Esophagus squamous epithelium (tissue), 4 donors: ENCODE data around the gene PEX14.

Source experiments
- POLR2A ChIP-seq, 4 donors: fragments of 450-650 bp; IDR thresholded peaks; one replicate each; pipeline ENCODE4 v1.6.1; 2017; ENCODE audit warnings: antibody characterized with exemption in 4 of 4, mild to moderate bottlenecking in 4 of 4, moderate library complexity in 3 of 4
- TF ChIP-seq, protein P1 (sequence below), 6 experiments: fragments of 450-650 bp in 4 of 6; fragments of 200-600 bp in 2 of 6; sonication (generic) in 2 of 6; IDR thresholded peaks; one replicate each; pipeline ENCODE4 v1.5.1; 2016 to 2019; ENCODE audit warnings: antibody characterized with exemption in 6 of 6, mild to moderate bottlenecking in 4 of 6, moderate library complexity in 4 of 6

DNA sequence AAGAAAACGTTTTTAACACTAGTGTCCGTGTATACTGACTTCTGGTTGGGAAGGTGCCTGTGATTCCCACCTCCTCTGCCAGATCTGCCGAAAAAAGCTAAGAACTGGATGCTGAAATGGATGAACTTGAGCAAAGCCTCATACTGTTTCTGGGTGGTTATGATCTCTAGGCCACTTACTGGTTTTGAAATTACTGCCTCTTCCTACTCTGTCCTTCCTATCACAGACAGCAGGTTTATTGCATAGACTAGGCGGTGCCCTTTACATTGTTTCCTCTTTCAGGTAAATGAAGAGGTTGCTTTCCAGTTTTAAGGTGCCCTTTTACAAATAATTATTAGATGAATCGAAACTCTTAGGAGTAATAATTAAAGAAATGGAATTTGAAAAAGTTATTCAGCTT lies 27.5 kb downstream of the PEX14 start:
- no peak for TF ChIP-seq POLR2A (IDR thresholded peaks at IDR 0.05)
- TF ChIP-seq, protein P1, sequence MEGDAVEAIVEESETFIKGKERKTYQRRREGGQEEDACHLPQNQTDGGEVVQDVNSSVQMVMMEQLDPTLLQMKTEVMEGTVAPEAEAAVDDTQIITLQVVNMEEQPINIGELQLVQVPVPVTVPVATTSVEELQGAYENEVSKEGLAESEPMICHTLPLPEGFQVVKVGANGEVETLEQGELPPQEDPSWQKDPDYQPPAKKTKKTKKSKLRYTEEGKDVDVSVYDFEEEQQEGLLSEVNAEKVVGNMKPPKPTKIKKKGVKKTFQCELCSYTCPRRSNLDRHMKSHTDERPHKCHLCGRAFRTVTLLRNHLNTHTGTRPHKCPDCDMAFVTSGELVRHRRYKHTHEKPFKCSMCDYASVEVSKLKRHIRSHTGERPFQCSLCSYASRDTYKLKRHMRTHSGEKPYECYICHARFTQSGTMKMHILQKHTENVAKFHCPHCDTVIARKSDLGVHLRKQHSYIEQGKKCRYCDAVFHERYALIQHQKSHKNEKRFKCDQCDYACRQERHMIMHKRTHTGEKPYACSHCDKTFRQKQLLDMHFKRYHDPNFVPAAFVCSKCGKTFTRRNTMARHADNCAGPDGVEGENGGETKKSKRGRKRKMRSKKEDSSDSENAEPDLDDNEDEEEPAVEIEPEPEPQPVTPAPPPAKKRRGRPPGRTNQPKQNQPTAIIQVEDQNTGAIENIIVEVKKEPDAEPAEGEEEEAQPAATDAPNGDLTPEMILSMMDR (IDR thresholded peaks at IDR 0.05): no peak
